Smooth muscle cell of the brain vasculature (primary cell): ENCODE data around the gene COQ10B.

Source experiments
- DNase-seq: peaks from one replicate; pipeline ENCODE4 v3.0.0-alpha.2; 2012; ENCODE audit warnings: low read depth, low spot score

COQ10B gene

DNA sequence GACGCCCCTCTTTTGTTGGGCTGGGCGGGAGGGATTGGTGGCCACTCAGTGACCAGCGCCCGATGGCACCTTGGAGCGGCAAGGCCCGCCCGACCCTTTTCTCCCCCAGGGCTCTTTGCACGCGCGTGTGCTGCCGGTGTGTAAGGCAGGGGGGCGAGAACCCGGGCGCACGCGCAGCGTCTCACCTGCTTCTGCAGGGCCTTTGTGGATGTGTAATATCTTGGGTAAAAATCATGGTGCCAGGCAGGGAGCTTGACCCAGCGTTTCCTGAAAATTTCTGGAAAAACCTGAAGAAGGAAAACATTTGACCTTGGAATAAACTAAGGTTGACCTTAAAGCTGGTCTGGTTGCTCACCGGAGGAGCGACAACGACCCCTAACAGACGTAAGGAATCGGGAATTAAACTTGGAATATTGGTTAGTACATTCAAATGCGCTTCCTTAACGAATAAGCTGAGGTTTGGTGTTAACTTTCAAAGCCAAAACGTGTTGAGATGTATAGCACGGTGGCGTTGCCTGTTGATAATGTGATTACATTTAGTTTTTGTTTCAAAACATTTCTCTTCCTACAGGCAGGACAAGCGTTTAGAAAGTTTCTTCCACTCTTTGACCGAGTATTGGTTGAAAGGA is 47.3 kb downstream of the COQ10B start:
- no peak for DNase-seq

DNA sequence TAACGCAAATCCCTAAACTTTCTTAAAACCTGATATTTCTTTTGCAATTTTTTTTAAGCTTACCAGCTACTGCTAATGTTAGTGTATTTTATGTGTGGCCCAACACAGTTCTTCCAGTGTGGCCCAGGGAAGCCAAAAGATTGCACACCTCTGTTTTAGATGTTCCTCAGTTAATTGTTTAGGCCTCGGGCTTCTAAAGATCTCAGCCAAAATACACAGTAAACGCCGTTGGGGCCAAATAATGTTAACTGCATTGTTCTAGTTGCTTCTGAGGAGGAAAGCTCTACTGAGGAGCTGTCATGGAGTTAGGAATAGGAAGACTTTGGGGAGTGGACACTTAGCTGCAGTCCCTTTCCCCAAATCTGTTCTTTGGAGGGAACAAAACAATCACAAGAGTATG is 48.8 kb downstream of the COQ10B start:
- no peak for DNase-seq

- no peak for DNase-seq
Observed at GRCh38 chr2:197502685-197503084, 49.3 kb downstream of the COQ10B start.

- no peak for DNase-seq
Observed at GRCh38 chr2:197504000-197504399, 50.6 kb downstream of the COQ10B start.

DNA sequence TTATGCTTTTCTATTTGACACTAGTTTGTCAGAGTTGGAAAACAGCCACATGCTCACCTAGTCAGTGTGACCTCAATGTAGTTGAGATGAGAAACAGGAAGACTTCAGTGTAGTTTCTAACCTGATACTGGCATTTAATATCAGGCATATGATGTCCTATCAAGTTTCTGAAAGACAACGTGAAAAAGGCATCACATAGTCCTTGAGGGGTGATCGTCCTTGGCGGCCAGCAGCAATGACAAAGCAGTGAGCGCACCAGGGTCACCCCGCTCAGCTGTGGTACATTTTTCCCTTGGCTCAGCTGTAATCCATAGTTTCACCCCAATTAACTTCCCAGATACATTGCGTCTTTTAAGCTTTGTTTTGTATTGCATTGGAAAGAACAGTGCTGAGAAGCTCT is 51.2 kb downstream of the COQ10B start:
- DNase-seq: no peak

DNA sequence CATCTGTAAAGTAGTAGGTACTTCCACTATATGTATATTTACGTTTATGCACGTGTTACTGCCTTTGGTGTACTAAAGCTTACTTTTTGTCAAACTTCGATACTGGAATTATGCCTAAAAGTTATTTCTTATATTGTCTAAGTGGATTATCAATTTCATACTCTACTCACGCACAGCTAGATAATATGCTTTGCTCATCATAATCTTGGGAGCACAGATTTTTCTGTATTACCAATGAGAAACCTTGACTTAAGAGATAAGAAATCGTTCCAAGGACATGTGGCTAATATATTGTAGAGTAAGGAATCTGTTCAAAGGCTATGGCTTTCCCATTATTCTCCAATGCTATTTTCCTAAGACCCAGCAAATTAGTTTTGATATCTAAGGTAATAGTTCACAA is 53.3 kb downstream of the COQ10B start:
- no peak for DNase-seq

GRCh38 chr2:197513915-197514314 is 60.6 kb downstream of the COQ10B start:
- no peak for DNase-seq

DNA sequence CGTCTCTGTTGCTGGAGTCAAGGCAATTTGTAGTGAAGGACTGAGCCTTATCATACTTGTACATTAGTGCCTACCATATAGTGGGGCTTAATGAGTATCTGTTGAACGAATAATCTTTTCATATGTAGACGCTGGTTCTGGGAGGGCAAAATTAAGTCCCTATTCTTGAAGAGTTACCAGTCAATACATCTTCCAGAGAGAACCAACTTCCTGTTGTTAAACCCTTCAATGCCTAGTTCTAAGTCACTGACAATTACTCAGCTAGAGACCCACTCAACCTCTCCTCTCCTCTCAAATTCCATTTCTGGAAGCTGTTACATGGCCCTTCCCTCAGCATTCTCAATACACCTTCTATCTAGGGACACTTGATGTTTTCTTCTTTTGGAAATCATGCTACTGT is 61.4 kb downstream of the COQ10B start:
- DNase-seq: no peak

- DNase-seq: no peak
Observed at GRCh38 chr2:197515315-197515738, 62.0 kb downstream of the COQ10B start.

GRCh38 chr2:197515739-197516392 is 62.5 kb downstream of the COQ10B start, which contains the start of gene MOB4:
Gene MOB4 (plus strand): TSS chr2:197516066. CDS start chr2:197516087, 21 bp downstream.
- DNase-seq: peak; percentile 81

DNA sequence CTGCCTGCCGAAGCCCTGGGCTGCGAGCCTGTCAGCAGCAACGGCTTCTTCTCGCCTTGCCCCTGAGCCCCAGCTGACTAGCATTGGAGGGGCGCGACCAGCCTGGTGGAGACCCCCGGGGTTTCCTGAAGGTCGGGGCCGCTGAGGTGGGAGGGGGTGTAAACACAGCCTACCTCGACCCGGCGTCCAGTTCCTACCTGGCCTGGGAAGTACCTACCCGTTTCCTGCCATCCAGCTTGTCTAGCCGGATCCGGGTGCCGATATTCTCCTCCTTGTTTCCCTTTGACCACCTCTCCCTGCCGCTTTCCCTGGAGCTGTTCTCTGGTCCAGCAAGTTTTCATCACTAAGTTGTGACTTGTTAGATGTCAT is 63.0 kb downstream of the COQ10B start:
- DNase-seq: no peak

DNA sequence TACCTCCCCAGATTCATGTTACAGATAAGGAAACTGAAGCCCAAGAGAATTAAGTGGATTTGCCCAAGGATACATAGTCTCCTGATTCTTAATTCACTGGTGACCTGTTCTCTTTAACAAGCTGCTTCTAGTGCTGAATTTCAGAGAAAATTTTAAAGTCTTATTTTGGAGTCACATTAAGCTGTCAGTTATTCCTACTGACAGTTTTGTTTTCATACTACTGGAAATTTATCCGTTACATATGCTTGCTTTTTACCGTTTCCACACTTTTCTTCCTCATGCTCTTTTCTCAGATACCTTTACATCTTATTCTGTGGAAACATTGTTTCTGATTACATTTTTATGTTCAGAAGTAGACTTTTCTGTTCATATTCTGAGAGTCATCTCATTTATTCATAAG is 63.8 kb downstream of the COQ10B start:
- DNase-seq: no peak
